HG03066 (cell line): Measurements from ENCODE around the gene DCAF17.
"Not testable (repeated sequence)": the region's sequence is repeated elsewhere in the genome, so short reads cannot be mapped to it uniquely, and the experiment has no call there.

Experiments
- ATAC-seq: cut with Tn5 transposase; IDR thresholded peaks from one replicate; pipeline ENCODE4 v1.9.1; 2021; ENCODE audit warnings: low read depth; ENCODE audit not compliant: unreplicated experiment

The DCAF17 gene

DNA sequence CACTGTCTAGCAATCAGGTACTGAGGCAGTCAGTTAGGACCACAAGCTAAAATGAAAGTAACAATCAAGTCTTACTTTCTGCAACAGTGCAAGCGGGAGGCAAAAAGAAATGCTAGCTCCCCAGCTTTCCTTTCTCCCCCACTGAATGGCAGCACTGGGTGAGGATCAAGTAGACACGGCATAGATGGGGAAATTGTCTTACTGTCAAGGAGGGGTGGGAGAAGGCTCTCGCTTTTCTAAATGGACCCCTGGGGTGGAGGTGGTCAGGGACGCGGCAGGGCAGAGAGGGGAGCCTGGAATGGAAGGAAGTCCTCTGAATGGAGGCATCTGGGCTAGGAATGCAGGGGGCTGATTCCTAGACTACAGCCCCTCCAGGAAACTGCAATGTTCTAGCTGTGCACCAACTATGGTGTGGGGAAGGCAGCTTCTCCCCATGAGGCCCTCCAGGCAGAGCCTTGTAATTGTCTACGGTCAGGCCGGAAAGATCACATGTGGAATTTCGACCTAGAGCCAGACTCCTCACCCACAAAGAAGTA, 24.5 kb upstream of the DCAF17 start:
- no peak for ATAC-seq

DNA sequence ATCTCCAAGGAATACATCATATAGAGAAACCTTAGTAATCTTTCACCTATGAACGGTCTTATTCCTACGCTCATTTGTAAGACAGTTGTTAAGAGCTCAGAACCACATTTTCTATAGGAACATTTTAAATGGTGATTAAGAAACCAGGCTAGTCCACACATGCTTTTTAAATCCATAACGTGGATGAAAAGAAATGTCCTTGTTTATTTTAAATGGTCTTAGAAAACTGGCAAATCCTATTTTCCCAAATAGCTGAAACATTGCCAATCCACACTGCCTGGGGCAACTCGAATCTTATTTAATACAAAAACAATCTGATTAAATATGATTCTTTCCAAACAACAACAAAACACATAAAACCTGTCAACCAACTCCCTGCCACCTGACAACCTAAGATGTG, 23.9 kb upstream of the DCAF17 start:
- no peak for ATAC-seq

DNA sequence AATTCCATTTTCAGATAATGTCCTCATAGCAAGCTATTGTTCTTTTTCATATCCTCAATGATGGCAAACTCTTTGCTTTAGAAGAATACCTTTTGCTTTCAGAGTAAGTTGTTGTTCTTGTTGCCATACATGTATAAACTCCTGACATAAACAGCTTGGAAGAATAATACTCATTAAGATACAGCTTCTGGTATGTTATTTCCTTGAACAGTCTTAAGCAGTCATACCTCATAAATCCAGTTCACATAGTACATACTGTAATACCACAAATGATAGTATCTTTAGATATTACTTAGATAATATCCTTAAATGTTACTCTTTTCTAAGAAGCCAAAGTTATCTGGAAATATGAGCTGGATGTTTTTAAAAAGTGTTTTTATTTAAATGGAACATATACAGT, 23.4 kb upstream of the DCAF17 start:
- ATAC-seq: no peak

DNA sequence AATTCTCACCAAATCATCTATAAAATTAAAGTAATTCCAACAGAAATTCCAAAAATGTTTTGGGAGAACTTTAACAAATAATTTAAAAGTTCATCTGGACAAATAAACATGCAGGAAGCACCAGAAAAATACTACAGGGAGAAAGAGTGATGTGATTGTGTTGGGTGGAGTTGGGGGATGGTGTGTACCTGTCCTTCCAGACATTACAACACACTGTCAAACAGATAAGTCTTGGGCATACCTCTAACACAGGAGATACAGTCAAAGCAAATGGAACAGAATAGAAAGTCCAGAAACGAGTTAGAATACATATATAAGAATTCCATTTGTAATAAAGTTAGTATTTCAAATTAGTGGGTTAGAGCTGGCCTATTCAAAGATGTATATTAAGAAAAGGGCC, 22.8 kb upstream of the DCAF17 start:
- no peak for ATAC-seq

DNA sequence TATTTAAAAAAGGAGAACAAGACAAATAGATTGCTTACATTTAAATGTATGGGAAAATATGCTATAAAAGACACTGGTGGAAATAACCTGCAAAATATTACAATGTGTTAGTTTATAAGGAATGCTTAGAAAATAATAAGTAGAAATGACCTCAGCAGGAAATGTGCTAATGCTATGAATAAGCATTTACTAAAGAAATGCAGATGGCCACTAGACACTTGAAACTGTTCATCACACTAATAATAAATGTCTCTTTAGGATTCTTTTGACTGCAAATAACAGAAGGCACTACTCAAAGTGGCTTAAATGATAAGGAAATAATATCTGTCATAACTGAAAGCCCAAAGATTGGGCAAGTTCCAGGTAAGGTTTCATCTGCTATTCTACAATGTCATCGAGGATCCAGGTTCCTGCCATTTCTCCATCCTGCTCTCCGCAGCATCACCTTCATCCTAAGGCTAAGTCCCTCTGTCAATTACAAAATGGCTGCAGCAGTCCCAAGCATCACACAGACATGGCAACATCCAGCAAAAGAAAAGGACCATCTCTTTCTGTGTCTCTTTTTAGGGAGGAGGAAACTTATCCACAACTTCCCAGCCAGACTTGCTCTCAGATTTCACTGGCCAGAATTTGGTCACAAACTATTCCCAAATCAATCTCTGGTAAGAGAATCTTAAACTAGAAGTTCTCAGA, 22.1 kb upstream of the DCAF17 start:
- no peak for ATAC-seq

DNA sequence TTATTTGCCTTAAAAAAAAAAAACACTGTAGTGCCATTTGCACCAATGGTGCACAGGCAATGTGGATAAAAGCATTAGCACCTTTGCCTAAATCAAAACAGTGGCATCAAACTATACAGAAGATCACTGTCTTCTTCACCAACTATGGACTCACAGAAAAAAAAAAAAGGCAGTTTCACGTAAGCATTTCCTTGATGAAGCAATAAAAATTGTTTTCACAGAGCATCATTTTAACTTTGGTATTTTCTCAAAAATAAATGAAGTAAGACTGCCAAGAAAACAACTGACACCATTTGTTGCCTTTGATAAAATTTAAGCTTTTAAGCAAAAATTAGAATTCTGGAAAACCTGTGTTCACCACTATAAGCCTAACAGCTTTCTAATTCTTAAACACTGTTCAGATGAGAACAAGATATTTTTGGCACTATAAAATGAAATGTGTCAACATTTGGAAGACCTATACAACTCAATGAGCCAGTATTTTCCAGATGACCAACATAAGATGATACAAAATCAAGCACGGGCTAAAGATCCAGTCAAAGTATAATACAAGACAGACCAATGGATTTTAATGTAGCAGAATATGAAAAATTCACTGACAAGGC, 21.4 kb upstream of the DCAF17 start:
- ATAC-seq: no peak

DNA sequence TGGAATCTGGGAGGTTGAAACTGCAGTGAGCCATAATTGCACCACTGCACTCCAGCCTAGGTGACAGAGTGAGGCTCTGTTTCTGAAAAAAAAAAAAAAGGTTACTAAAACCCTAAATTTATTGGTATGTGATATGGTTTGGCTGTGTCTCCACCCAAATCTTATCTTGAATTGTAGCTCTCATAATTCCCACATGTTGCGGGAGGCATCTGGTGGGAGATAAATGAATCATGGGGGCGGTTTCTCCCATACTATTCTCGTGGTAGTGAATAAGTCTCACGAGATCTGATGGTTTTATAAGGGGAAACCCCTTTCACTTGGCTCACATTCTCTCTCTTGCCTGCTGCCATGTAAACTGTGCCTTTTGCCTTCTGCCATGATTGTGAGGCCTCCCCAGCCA, 19.4 kb upstream of the DCAF17 start:
- not testable (repeated sequence) for ATAC-seq

DNA sequence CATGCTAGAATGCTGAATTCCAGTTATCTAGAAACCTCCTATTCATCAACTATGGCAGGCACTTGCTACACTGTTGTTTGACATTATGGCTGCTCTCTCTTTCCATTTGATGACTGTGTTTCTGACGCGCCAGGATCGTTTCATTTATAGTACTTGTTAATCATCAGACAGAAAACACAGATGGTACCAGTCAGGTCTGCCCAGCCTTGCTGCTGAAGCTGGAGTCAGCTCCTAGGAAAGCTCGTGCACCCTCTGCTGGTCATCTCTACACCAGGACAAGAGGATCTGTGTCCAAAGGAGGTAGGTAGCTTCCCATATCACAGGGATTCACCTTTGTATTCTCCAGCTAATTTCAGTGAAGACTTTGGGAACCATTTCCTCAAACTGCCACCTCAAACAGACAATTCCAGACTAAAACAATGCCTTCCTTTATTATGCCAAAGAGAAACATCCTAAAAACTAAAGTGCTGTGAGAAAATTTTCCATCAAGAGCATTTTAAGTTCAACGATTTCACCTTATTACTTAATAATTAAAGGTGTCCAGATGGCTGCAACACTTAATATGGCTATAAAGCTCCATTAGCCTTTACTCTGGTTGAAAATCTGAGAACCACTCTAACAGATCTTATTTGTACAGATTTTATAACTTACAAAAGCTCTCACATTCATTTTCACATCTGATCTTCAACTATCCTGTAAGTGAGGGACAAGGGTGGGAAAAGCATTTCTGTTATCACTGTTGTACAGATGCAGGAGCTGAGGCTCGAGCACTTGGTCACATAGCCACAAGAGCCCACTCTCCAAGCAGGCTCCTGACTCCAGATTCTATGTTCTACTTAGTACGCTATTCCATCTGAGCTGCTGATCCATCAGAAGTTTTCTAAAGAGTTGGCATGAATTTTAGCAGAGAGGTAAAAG, 17.8 kb upstream of the DCAF17 start:
- ATAC-seq: peak; percentile 87

DNA sequence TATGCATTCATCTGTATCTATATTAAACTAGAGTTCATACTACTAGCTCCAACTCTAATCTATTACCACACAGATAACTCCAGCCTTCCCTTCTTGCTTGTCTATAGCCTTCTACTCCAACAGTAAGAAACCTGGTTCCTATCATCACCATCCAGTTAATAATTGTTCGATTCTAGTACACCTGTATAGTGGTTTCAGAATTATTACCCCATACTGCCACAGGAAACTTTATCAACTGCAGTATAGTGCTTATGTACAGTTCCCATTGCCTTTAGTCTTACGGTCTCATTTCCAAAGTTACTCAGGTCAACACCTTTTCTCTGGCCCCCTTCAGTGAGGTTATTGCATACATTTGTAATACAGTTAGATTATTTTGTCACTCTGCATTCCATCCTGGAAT, 14.7 kb upstream of the DCAF17 start:
- no peak for ATAC-seq

DNA sequence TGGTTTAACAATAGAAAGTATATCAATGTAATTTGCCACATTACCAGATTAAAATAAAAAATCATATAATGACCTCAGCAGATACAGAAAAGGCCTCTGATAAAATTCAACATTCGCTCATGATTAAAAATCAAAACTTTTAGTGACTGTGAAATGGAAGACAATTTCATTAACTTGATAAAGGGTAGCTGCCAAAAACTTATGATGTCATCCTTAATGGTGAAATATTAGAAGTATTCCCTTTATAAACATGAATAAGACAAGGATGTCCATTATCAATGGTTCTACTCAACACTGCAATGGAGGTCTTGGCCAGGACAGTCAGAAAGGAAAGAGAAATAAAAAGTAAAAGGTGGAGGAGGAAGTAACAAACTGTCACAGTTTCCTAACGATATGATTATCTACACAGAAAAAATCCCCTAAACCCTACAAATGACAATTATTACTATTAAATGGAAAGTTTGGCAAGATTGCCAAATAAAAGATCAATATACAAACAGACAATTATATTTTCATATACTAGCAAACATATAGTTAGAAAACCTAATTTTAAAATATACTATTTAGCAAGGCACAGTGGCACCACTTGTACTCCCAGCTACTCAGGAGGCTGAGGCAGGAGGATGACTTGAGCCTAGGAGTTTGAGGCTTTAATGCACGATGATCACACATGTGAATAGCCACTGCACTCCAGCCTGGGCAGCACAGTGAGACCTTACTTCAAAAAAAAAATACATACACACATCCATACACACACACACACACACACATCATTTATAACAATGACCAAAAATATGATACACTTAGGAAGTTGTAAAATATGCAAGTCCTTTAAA, 13.1 kb upstream of the DCAF17 start:
- ATAC-seq: no peak

DNA sequence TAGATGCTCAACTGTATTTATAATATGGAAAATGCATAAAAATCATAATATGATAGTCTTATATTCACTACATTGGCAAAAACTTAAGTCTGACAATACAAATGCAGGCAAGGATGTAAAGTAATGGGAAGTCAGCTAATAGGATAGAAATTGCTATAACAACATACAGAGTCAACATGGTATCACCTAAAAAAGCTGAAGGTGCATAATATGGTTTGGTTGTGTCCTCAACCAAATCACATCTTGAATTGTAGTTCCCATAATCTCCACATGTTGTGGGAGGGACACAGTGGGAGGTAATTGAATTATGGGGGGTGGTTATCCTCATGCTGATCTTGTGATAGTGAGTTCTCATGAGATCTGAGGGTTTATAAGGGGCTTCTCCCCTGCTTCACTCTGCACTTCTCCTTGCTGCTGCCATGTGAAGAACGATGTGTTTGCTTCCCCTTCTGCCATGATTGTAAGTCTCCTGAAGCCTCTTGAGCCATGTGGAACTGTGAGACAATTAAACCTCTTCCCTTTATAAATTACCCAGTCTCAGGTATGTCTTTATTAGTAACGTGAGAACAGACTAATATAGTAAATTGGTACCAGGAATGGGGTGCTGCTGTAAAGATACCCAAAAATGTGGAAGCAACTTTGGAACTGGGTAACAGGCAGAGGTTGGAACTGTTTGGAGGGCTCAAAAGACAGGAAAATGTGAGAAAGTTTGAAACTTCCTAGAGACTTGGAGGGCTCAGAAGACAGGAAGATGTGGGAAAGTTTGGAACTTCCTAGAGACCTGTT, 11.1 kb upstream of the DCAF17 start:
- not testable (repeated sequence) for ATAC-seq

DNA sequence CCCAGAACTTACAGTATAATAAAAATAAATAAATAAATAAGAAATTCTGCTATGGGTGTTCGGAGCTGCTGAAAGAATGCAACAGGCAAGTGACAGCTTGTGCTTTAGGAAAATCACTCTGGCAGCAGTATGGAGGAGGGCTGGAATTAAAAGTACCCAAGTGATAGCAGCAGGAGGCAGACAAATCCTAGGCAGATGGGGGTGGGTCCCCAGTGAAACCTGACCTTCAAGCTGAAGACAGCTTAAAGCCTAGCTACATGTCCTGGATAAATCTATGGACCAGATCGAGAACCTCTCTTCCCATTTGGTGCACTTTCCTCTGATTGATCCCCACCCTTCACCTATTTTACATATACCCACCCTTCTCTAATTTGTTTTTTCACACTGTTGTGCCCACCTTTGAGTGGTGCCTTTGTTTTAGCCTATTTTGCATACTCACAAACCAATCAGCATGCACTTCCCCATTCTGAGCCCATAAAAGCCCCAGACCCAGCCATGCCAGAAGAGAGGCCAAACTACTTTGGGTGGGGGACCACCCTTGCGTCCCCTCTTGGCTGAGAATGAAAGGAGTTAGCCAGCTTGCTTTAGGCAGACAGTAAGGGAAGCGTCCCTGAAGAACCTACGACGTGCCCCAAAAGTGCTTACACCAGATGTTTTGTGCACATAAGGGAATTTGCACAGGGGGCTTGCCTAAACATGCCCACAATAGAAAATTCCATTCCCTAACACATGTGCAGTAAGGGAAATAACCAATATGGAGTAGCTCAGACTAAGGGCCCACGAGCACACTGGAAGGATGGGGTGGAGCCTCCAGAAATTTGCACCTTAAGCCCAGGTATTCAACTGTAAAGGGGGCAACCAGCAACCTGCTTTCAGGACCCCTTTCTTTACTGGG, 3.3 kb upstream of the DCAF17 start:
- no peak for ATAC-seq

DNA sequence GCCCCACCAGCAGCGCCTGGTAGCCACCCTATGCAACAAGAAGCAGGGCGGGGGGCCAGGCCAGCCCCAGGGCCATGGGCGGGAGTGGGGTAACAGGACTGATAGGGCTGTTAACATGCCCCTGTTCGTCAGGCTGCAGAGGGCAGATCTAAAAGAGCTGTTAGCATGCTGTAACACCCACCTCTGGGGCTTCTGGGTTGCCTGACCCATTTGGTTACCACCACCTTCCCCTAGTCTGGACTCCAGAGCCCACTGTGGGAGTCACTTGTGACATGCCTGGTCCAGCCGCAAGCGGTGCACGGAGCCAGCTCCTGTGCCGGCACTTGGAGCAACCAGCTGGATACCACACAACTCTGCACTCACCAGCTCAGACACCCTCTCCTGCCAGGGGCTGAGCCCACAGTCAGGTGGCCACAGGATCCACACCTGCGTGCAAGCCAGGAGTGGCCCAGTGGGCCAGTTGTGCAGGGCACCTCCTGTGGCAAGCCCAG, 2.3 kb upstream of the DCAF17 start:
- no peak for ATAC-seq

DNA sequence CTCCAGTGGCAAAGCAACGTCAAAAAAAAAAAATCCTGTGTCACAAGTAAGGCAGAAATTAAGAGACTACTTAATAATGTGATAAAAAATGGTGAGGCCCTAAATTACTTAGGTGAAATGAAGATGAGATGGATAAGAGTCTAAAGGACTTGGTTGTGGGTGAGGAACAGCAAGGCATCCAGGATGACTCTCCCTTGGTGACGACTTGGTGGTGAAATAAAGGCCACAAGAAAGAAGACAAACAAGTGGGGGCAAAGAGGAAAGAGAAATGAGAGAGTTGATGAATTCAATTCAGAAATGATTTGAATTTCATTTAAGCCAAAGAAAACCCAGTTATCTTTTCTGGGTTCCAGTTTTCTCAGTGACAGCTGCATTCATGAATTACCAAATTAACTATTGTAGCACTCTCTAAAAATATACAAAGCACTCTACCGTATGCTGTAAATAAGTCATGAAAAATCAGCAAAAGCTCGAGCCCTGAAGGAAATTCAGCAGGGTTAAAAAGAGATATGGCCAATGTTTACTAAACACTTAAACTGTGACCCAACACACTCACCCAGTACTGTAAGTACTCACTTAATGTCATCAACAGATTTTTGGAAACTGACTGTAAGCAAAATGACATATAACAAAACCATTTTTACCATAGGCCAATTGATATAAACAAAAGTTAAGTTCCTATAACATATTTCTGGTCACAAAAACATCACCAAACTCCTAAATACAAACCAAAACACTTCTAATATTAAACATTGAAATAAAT, 1.6 kb upstream of the DCAF17 start:
- no peak for ATAC-seq

DNA sequence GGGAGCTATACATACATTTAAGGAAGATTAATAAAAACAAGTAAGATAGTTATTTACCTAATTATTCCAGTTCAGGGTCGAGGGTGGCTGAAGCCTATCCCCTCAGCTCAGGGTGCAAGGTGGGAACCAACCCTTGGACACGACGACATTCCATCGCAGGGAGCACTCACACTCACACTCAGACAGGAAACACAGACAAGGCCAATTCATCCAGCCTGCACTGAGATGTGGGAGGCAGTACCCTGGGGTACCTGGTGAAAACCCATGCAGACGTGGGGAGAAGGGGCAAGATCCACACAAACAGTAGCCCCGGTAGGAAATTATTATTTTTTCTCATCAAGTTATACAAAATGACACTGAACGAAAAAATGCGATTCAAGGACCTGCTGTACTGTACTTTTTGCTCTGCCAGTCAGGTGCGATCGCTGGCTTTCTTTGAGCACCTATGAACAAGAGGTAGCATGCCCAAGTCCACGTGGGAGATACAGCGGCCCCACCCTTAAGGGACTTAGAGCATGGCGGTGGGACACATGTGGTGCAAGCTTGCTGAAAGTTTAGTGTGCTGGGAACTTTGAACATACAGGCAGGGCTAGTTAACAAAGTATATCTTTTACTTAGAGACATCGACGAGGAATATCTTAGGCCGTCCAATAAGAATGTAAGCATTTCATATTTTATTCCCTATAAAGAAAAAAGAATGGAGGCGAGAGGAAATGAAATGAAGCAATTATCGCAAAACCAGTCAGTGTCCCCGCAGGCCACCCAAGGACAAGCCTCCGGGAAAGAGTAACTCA, 860 bp upstream of the DCAF17 start:
- ATAC-seq: no peak

DNA sequence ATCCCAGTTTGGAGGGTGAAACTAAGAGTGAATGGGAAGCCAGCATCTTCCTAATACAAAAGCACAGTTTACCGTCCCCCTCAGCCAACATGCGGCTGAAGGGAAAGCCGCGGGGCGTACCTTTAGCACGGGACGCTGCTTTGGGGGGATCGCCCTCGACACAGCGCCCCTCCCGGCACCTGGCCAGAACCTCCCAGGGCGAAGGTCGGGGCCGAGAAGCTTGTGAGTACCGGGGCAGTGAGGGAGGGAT, 338 bp upstream of the DCAF17 start, which contains the start of gene METTL8:
METTL8 (minus strand) TSS at position 228 of the 250 bp plus-strand sequence. CDS start 41,805 bp downstream, outside the sequence.
- no peak for ATAC-seq

DNA sequence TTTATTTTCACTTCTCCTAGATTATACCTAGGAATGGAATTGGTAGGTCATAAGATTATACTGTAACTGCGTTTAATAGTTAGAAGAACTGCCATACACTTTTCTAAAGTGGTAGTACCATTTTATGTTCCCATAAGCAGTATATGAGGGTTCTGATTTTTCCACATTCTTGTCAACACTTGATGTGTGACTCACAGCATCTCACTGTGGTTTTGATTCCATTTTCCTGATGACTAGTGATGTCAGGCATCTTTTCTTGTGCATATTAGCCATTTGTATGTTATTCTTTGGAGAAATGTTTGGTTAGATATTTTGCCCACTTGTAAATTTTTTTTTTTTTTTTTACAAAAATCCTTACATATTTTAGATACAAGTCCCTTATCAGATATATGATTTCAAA, 2.3 kb downstream of the DCAF17 start:
- no peak for ATAC-seq
